Ramos (cell line): ENCODE data around the gene ETFB.
"Not testable (repeated sequence)": the region's sequence is repeated elsewhere in the genome, so short reads cannot be mapped to it uniquely, and the experiment has no call there.

Experiments used
- in situ Hi-C: fragments of 300-500 bp; cut with MboI; formaldehyde crosslinking; loops from one replicate; pipeline ENCODE4 v1.14.3; 2022; ENCODE audit warnings: low sequenced_read_pairs; ENCODE audit not compliant: unreplicated experiment

The ETFB gene

GRCh38 chr19:51365965-51366388 lies at the start of gene ETFB:
ETFB (minus strand) TSS chr19:51366388; CDS start chr19:51366326, 62 bp downstream.
- in situ Hi-C loops: no loop called here

GRCh38 chr19:51415187-51415586 lies 49.0 kb upstream of the ETFB start:
- in situ Hi-C loops: no loop called here

- in situ Hi-C loops: no loop called here
Measured at GRCh38 chr19:51410950-51411748, 45.0 kb upstream of the ETFB start.

GRCh38 chr19:51407511-51408131 lies 41.4 kb upstream of the ETFB start:
- in situ Hi-C loops: no loop called here

GRCh38 chr19:51402117-51402516 lies 35.9 kb upstream of the ETFB start:
- in situ Hi-C loops: no loop called here

GRCh38 chr19:51399936-51400335 lies 33.7 kb upstream of the ETFB start:
- in situ Hi-C loops: not testable (repeated sequence)

DNA sequence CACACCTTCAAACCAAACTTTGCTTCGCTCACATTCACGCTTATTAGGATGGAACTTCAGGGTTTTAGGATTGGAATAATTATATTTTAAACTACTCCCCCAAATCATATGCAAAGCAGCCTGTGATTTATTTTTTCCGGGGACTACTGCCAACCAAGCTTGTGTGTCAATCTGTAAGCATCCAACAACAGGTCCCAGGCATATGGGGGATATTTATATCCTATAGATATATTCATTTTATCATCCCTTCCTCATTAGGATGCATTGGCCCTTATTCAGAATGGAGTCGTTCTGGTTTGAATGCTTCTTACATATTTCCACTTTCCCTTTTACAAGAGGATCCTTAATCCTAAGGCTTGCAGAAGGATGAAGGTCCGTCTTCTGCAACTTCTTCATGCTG lies 33.0 kb upstream of the ETFB start:
- in situ Hi-C loops: no loop called here

GRCh38 chr19:51398096-51398704 lies 32.0 kb upstream of the ETFB start:
- in situ Hi-C loops: no loop called here

GRCh38 chr19:51397453-51397852 lies 31.3 kb upstream of the ETFB start:
- in situ Hi-C loops: not testable (repeated sequence)

DNA sequence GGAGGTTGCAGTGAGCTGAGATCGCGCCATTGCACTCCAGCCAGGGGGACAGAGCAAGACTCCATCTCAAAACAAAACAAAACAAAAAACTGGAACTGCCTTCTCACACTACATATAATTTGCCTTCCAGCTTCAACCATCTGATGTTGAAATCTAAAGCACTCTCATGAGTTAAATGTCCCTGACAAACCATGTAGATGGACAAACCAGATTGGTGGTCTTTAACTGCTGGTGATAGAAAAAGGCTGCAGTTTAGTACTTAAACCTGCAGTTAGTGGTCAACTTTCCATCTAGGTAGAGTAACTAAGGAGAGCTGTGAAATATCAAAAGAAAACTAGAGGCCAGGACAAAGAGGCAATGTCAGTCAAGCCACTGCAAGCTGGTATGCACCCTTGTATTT lies 30.0 kb upstream of the ETFB start:
- in situ Hi-C loops: no loop called here

GRCh38 chr19:51394050-51394836 lies 28.1 kb upstream of the ETFB start:
- in situ Hi-C loops: no loop called here

DNA sequence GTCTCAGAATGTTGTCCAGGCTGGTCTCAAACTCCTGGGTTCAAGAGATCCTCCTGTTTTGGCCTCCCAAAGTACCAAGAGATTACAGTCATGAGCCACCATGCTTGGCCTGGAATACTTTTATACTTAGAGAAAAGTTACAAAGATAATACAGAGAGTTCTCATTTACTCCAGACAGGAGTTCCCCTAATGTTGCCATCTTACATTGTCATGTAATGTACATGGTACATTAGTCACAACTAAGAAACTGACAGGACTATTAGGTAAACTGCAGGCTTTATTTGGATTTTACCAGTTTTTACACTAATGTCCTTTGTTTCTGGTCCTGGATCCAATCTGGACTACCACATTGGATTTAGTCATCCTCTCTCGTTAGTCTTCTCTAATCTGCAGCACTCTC lies 26.5 kb upstream of the ETFB start:
- in situ Hi-C loops: no loop called here

DNA sequence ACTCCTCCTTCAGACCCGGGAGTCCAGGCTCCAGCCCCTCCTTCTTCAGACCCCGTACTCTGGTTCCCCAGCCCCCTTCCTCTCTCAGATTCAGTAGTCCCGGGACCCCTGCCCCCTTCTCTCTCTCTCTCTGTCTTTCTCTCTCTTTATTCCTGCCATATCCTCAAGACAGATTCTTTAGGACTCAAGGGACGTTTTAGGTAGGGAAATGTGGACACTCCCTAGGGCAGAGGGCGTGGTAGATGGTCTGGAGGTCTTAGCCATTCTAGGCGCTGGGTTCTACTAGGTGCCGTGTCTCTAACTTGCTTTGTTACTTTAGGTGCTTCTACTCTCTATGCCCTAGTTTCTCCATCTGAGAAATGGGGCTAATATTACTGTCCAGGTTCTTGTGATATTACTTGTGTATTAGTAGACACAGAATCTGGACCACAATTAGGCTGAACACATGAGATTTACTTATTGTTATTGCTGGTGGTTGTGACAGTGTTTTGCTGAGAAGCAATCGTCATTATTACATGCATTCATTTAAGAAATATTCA lies 25.0 kb upstream of the ETFB start:
- in situ Hi-C loops: no loop called here

DNA sequence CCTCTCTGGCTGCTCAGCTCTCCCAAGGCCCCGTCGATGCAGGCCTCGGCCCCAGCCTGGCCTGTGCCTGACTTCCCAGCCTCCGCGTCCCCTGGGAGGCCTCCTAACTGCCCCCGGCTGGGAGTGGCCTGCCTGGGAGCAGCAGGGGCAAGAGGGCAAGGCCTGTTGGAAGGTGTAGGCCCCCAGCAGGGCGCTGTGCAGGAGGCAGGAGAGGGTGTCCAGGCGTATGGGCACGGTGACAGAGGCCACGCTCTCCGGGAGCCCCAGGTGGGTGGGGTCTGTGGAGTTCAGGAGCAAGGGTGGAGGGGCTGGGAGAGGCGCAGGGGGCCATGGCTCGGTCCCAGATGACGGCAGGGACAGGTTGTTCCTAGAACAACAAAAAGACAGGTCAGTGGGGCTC lies 23.0 kb upstream of the ETFB start:
- in situ Hi-C loops: no loop called here

DNA sequence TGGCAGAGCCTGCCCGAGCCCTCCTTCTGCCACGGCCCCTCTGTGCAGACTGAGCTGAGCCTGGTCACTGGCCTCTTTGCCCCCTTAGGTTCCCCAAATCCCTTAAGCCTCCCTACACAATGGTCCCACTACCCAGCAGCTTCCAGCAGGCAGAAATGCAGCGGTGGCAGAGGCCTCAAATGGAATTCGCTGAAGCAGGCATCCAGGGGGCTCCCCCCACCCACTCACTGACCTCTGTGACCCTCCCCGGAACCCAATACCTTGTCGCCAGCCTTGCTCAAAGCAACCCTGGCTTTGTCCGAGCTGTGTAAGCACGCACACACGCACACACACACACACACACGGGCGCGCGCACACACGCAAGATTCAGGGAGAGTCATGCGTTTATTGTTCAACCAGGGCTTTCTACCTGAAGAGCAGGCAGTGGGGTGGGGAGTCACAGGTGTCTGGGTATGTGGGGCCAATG lies 21.8 kb upstream of the ETFB start, which contains the start of gene LIM2:
TSS of gene LIM2 (minus strand) at position 51 of the 466 bp plus-strand sequence. CDS start 531 bp downstream, outside the sequence.
- in situ Hi-C loops: no loop called here

- in situ Hi-C loops: no loop called here
Measured at GRCh38 chr19:51386882-51387520, 20.8 kb upstream of the ETFB start.

DNA sequence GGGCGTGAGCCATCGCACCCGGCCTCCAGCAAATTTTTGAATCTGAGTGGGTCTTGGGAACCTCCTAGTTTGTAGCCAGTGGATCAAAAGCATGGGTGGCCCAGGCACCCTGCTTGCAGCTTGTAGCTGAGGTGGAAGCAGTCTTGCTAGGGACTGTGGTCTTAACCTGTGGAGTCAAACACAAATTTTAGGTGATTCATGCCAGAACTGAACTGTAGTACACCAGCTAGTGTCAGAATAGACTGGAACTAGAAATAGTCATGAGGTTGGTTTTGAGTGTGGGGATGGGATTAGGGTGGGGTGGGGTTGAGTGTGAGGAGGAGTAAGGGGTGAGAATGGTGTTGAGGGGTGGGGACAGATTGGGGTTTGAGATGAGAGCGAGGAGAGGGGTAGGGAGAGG lies 15.8 kb upstream of the ETFB start:
- in situ Hi-C loops: no loop called here

GRCh38 chr19:51380379-51380778 lies 14.2 kb upstream of the ETFB start:
- in situ Hi-C loops: no loop called here

- in situ Hi-C loops: no loop called here
Measured at GRCh38 chr19:51377422-51377821, 11.2 kb upstream of the ETFB start.
